Epithelial cell of proximal tubule (primary cell): ENCODE results near the gene DUSP3. TPM values are rescaled to one million over a fixed set of nuclear protein-coding genes. Genes with fewer than 3 reads are reported as not detected.

Source experiments
- DNase-seq: peaks from one replicate; pipeline ENCODE4 v3.0.0-alpha.2; 2011; ENCODE audit warnings: low read depth
- H3K4me3 ChIP-seq: 2 replicates; pipeline ENCODE4 v1.5.1; 2011; ENCODE audit warnings: low read depth, mild to moderate bottlenecking, low read length
- total RNA-seq: library from RNA; depleted of rRNA; stranded (reverse); fragments of >200 nt; gene quantifications from 2 replicates; pipeline ENCODE4 v1.2.3, GENCODE V29; 2015
- TF ChIP-seq, protein P1 (sequence below): conservative IDR thresholded peaks from 2 replicates; pipeline ENCODE4 v1.5.1; 2012; ENCODE audit warnings: low read depth, mild to moderate bottlenecking, low read length

Gene DUSP3
- total RNA-seq, 1 donor from 2014 or later, result 46.3 TPM

DNA sequence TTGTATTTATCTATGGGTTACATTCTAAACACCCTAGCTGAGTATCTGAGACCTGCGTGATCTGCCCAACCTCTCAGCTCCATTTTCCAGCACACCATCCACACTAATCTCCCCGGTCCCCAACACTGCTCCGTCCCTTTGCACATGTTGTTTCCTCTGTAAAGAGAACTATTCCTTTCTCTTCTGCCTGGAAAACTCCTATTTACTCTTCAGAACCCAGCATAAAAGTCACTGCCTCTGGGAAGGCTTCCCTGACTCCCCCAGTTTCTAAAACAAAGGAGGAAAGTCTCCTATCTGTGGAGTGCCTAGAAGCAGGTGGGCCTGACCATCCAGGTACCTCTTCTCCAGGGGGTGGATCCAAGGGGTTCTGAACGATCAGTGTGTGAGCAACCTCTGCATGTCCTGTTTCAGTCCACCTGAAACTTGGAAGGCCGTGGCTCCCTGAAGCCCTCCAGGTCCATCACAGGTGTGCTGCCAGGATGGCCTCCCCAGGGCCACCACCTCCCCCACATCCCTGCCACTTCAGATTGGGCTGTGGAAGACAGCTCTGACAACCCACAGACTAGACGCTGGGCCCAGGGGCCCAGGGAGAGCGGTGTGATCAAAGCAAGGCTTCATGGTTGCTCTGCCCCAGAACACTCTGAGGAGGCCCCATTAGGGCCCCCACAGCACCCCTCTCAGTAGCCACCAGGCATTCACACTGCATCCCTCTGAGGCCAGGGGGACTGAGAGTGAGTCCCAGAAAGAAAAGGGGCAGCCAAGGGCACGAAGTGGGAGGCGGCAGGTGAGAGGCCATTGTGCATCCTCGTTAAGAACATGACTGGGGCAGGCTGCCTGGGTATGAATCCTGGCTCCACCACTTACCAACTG, 33.9 kb upstream of the DUSP3 start:
- DNase-seq, result no peak
- TF ChIP-seq, protein P1, sequence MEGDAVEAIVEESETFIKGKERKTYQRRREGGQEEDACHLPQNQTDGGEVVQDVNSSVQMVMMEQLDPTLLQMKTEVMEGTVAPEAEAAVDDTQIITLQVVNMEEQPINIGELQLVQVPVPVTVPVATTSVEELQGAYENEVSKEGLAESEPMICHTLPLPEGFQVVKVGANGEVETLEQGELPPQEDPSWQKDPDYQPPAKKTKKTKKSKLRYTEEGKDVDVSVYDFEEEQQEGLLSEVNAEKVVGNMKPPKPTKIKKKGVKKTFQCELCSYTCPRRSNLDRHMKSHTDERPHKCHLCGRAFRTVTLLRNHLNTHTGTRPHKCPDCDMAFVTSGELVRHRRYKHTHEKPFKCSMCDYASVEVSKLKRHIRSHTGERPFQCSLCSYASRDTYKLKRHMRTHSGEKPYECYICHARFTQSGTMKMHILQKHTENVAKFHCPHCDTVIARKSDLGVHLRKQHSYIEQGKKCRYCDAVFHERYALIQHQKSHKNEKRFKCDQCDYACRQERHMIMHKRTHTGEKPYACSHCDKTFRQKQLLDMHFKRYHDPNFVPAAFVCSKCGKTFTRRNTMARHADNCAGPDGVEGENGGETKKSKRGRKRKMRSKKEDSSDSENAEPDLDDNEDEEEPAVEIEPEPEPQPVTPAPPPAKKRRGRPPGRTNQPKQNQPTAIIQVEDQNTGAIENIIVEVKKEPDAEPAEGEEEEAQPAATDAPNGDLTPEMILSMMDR, result no peak
- no peak overlapping the region for H3K4me3 ChIP-seq

DNA sequence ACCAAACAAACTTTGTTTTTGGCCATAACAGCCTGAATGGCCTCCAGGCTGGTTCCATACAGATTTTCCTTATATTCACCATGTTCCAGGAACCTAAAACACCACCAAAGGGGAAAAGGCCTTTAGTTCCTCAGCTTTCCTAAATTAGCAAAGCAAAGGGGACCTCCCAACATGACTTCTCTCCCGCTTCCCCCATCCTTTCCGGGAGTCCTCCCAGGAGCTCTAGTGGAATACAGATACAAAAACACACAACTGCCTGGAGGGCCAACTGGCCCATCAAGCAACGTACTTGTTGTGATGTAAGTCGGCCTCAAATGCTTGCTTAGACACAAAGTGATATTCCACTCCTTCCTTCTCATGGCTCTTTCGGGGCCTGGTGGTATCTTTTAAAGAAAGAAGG, 32.0 kb upstream of the DUSP3 start:
- no peak overlapping the region for H3K4me3 ChIP-seq
- DNase-seq, result no peak
- TF ChIP-seq, protein P1, result no peak

DNA sequence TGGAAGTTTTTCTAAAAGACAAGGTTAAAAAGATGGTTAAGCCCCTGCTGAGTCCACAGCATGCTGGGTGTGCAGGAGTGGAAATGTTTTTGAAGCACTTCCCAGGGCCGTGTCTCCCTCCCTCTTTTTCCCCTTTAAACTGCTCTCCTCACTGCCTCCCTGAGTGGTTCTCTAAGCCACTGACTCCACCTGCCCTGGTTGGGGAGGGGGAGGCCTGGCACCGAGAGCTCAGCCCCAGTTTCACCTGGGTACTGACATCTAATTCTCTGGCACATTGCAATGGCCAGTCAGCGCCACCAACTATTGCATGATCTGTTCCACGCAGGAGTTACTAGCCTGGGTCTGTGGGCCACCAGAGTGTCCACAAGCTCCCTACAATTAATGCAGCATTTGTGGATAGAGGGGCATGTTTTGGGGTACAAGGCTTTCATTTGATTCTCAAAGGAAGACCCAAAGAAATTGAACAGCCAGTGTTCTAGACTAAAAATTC, 31.5 kb upstream of the DUSP3 start:
- H3K4me3 ChIP-seq, result no peak overlapping the region
- DNase-seq, result no peak
- TF ChIP-seq, protein P1, result no peak

DNA sequence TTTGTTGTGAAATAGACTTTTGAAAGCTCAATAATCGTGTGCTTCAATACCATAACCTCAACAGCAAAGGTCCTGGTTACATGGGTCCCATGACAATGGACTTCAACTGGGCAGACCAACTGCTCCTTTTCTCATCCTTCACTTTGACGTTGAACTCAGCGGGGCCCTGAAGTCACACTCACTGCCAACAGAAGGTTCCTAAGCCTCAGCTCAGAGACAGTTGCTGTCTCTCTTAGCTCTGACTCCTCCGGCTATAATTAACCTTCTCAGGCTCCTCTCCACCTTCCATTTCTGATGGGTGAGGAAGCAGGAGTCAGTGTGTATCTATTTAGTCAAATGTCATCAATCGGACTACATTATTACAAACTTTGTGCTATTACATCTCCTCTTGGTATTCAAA, 30.3 kb upstream of the DUSP3 start:
- no peak for DNase-seq
- TF ChIP-seq, protein P1, result no peak
- no peak overlapping the region for H3K4me3 ChIP-seq

DNA sequence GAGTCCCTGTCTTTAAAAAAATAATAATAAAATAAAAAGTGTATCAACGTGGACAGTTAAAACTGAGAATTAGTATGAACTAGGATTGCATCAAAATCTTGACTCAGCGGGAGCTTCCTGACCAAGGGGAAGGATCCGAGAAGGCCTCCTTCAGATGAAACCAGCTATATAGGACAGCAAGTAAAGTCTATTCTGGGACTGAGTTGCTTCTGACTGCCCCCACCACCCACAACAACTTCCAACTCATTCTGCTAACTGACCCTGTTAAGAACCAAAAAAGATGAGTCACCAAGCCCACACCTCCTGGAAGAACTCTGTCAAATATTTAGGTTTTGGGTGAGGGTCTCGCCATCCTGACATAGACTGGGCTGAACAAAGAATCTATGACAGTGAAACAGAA, 29.3 kb upstream of the DUSP3 start:
- TF ChIP-seq, protein P1, result no peak
- no peak overlapping the region for H3K4me3 ChIP-seq
- no peak for DNase-seq

DNA sequence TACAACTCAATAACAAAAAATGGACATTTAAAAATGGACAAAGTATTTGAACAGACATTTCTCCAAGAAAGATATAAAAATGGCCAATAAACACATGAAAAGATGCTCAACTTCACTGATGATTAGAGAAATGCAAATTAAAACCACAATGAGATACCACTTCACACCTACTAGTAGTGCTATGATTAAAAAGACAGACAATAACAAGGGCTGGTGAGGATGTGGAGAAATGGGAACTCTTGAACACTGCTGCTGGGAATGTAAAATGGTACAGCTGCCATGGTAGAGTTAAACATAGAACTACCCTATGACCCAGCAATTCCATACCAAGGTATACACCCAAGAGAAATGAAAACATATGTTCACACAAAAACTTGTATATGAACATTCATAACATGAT, 26.3 kb upstream of the DUSP3 start:
- no peak overlapping the region for H3K4me3 ChIP-seq
- TF ChIP-seq, protein P1, result no peak
- DNase-seq, result no peak

DNA sequence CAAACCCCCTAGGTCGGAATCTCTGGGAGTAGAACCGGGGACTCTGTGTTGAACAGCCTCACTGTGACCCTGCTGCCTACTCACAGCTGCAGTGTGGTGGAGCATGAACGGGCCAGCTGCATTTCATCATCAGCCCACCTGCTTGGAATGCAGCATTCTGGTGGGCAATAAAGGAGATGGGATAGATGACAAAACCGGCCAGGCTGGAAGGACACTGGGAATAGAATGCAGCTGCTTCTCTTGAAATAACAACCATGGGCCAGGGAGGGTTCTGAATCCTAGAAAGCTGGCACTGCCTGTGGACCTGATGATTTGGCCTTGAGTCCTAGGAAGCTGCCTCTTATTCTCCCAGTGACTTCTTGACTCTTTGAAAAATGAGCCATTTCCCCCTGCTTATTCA, 25.0 kb upstream of the DUSP3 start:
- H3K4me3 ChIP-seq, result no peak overlapping the region
- TF ChIP-seq, protein P1, result no peak
- no peak for DNase-seq
